ENCODE results near the gene SETD1A.

- TF ChIP-seq EZH2 (IDR thresholded peaks at IDR 0.05; ENCODE audit: low read length), result no peak
- TF ChIP-seq, protein P1, sequence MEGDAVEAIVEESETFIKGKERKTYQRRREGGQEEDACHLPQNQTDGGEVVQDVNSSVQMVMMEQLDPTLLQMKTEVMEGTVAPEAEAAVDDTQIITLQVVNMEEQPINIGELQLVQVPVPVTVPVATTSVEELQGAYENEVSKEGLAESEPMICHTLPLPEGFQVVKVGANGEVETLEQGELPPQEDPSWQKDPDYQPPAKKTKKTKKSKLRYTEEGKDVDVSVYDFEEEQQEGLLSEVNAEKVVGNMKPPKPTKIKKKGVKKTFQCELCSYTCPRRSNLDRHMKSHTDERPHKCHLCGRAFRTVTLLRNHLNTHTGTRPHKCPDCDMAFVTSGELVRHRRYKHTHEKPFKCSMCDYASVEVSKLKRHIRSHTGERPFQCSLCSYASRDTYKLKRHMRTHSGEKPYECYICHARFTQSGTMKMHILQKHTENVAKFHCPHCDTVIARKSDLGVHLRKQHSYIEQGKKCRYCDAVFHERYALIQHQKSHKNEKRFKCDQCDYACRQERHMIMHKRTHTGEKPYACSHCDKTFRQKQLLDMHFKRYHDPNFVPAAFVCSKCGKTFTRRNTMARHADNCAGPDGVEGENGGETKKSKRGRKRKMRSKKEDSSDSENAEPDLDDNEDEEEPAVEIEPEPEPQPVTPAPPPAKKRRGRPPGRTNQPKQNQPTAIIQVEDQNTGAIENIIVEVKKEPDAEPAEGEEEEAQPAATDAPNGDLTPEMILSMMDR (optimal IDR thresholded peaks at IDR 0.05 in 1 of 3, IDR thresholded peaks at IDR 0.05 in 1 of 3, conservative IDR thresholded peaks at IDR 0.05 in 1 of 3; ENCODE audit: extremely low read depth in 1 of 3, insufficient read depth in 2 of 3, low read length in 3 of 3), result no peak
Observed at GRCh38 chr16:30963925-30964511, 6.5 kb downstream of the SETD1A start.

Measured in keratinocyte (primary cell).